ENCODE results near the gene NXPH1.

NXPH1 gene

GRCh38 chr7:8597565-8597964 is 164.2 kb downstream of the NXPH1 start:
- no peak for DNase-seq (ENCODE audit: low spot score)

DNA sequence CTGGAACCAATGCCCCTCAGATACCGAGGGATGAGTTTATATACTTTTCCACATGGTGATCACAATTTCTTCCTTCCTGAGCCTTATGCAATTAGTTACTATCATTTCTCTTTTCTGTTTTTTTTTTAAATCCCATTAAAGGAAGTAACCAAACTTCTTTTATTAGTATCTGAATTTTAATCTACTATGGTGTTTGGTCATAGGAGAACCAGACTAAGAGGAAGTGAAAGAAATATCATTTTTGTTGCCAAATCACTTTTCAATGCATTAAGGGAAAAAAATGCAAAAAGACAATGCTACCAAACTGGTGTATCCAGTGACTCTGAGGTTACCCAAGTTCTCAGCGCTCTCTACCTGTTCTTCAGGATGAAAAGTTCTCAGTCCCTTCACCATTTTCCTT is 167.7 kb downstream of the NXPH1 start:
- DNase-seq (ENCODE audit: low spot score) = no peak

GRCh38 chr7:8605221-8605620 is 171.8 kb downstream of the NXPH1 start:
- DNase-seq (ENCODE audit: low spot score) = no peak

GRCh38 chr7:8612584-8612983 is 179.2 kb downstream of the NXPH1 start:
- DNase-seq (ENCODE audit: low spot score) = no peak

DNA sequence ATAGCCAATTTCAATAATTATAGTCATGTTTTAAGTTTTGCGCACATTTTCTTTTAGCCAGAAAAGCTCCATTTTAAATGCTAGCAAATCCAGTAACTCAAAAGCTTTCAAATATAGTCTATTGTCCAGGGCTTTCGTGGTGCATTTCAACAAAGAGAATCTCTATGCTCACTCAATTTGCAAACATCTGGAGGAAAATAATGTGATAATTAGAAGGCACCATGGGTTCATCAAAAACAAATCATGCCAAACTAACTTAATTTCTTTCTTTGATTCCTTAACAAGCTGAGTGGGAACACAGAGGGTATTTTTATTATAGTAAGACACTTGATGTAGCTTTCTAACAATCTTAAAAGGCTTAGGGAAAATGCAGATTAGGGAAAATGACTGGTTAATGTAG is 179.8 kb downstream of the NXPH1 start:
- DNase-seq (ENCODE audit: low spot score) = no peak

DNA sequence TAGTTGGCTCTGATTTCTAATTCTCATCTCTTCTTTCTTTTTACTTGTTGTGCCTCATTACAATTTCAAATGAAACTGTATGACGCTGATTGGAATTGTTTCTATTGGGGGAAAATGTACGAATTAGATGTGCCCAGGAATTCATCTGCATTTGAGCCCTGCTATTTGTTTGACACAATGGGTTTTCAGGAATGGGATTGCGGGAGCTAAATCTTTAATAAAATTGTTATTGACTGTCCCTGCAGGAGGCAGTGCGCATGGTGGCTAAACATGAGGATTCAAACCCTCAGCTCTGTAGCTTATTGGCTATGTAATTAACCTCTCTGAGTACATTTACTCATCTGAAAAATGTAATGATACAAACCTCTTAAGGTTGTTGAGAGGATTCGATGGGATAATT is 181.6 kb downstream of the NXPH1 start:
- DNase-seq (ENCODE audit: low spot score) = no peak

DNA sequence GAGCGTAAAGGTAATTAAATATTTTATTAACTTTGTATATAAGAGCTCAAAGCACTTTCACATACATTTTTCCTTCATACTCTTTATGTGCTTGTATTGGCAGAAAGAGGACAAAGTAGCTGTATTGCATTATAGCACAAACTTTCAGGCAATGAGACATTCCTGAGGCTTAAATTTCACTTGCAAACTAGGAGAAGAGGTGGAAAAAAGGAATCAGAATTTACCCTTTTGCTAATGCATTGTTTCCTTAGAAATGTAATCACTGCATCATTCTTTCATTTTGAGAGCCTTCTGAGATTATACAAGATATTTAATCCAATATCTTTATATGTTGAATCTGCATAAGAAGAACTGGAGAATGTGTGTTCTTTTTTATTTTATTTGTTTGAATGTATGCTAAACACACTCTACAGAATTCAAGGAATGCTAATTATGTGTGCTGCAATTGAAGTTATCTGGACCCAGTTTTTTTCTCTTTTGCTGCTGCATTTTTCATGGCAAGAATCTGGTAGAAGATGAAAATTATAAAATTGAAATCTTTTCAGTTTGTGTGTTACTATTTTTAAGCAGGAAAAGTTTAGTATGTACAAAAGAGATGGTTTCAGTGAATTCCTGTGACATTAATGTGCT is 185.1 kb downstream of the NXPH1 start:
- DNase-seq (ENCODE audit: low spot score) = no peak

DNA sequence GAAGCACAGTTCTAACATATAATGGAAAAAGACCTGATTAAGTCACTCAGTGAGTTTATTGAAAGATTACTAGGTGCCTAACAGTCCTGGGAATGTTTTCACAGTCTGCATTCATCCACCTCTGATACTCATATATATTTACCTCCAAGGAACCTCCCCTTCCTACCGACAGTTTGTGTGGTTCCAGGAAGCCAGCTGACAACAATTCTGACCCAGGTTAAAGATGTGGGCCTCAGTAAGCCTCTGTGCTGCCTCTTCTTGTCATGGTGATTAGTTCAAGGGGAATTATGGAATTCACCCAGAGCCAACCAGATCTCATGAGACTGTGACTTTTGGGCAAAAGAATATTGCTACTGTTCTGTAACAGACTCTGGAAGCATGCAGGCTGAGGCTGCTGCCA is 186.8 kb downstream of the NXPH1 start:
- DNase-seq (ENCODE audit: low spot score) = no peak

GRCh38 chr7:8625612-8626011 is 192.2 kb downstream of the NXPH1 start:
- no peak for DNase-seq (ENCODE audit: low spot score)

DNA sequence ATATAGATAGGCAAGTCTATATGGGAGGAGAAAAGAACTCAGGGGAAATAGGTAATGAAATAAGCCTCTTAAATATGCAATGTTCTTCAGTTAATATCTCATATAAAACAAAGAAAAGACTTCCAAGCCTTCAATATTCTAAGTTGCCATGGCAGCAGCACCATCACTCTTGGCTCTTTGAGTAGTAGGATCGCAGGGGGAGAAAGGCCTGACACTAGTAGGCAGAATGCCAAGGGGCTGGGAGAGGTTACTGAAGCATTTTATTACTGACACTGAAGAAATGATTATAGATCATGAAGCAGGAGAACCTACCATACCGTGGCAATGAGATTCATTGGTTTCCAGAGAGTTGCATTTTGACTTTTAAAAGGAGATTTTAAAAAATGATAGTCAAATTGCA is 193.9 kb downstream of the NXPH1 start:
- no peak for DNase-seq (ENCODE audit: low spot score)

DNA sequence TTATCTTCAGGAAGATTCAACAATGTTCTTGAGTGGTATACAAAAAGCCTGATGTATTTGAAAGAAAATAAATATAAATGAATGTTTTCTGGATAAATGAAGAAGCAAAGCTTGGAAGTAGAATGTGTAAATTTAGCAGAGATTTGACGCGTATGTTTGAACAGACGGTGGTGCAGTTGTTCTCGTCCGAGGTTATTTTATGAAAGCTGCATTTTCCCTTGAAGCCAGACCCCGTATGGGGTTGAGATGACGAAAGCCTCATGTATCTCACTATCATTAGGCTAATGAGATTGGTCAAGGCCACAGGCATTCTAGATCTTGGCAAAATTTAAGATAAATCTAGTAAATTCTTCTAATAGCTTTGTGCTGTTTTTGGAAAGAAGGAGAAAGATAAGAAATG is 195.2 kb downstream of the NXPH1 start:
- DNase-seq (ENCODE audit: low spot score) = no peak

GRCh38 chr7:8629504-8629903 is 196.1 kb downstream of the NXPH1 start:
- no peak for DNase-seq (ENCODE audit: low spot score)

DNA sequence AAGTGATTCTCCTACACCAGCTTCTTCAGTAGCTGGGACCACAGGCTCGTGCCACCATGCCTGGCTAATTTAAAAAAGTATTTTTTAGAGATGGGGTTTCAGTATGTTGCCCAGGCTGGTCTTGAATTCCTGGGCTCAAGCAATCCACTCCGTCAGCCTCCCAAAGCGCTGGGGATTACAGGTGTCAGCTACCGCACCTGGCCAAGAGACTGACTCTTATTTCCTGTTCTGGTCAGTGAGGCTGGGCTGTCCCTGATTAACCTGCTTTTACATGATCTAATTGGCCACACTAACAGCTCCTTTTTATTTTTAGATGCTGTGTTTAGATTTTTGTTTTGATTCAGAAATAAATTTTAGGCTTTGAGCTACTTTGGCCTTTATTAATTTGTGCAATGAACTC is 203.9 kb downstream of the NXPH1 start:
- no peak for DNase-seq (ENCODE audit: low spot score)

GRCh38 chr7:8638076-8638475 is 204.7 kb downstream of the NXPH1 start:
- no peak for DNase-seq (ENCODE audit: low spot score)

DNA sequence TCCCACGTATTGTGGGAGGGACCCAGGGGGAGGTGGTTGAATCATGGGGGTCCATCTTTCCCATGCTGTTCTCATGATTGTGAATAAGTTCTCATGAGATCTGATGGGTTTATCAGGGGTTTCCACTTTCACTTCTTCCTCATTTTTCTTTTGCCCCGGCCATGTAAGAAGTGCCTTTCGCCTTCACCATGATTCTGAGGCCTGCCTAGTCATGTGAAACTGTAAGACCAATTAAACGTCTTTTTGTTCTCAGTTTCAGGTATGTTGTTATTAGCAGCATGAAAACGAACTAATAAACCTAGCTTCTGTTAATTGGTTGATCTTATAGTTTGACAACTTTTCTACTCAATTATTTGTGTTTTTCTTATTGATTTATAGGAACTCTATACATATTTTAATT is 206.3 kb downstream of the NXPH1 start:
- no peak for DNase-seq (ENCODE audit: low spot score)

DNA sequence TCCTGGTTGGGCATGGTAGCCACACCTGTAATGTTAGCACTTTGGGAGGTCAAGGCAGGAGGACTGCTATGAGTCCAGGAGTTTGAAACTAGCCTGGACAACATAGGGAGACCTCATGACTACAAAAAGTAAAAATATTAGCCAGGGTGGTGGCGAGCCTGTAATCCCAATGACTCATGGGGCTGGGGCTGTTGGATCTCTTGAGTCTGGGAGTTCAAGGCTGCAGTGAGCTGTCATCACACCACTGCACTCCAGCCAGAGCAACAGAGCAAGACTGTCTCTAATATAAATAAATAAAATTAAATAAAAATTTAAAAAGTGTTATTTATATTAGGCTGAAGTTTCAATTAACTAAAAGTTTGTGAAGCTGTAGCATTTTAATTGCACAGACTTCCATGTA is 207.3 kb downstream of the NXPH1 start:
- DNase-seq (ENCODE audit: low spot score) = no peak

DNA sequence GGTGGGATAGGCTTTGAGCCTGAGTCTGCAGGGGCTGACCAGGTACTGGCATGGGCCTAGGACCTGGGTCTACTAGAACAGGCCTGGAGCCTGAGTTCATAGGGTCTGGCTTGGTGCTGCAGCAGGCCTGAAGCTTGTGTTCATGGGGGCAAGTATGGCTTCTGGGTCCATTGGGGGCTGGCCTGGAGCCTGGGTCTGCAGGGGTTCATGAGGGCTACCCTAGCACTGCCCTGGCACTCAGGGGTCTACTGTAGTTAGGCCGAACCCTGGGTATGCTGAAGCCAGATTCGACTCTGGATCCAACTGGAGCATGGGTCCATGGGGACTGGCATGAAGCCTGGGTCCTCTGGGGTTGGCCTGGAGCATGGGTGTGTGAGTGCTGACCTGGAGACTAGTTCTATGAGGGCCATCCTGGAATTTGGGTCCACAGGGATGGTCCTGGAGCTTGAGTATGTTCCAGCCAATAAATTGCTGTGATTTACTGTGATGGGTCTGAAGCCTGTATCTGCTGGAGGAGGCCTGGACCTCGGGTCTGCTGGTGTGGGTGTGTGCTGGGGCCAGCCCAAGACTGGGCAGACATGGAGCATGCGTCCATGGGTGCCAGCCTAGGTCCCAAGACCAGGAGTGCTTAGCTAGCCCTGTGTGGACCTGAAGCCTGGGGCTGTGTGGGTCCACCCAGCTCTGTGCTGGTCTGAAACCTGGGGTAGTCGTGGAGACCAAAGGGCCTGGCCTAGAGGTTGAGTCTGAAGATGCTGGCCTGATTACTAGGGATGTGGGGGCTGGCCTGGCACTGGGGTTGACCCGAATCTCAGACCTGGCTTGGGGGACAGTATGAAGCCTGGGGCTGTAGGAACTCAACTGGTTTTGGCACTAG is 235.5 kb downstream of the NXPH1 start:
- DNase-seq (ENCODE audit: low spot score) = no peak

- DNase-seq (ENCODE audit: low spot score) = no peak
Observed at GRCh38 chr7:8669501-8669851, 236.1 kb downstream of the NXPH1 start.

DNA sequence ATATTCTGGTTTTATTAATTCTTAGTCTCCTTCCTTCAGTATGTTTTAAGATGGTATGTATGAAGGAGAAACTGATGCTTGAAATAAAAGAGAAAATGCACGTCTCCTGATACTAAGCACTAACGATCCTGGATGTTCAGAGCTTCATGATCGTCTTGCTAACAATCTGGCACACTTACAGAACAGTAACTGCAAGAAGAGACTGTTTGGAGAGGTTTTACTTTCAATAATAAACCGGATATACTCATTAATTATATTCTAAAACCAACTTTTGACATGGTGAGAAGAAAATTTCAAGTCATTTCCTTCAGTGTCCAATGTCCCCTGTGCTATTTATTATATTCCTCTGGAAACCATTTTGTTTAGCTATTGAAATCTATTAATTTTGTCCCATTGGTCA is 251.0 kb downstream of the NXPH1 start:
- no peak for DNase-seq (ENCODE audit: low spot score)

DNA sequence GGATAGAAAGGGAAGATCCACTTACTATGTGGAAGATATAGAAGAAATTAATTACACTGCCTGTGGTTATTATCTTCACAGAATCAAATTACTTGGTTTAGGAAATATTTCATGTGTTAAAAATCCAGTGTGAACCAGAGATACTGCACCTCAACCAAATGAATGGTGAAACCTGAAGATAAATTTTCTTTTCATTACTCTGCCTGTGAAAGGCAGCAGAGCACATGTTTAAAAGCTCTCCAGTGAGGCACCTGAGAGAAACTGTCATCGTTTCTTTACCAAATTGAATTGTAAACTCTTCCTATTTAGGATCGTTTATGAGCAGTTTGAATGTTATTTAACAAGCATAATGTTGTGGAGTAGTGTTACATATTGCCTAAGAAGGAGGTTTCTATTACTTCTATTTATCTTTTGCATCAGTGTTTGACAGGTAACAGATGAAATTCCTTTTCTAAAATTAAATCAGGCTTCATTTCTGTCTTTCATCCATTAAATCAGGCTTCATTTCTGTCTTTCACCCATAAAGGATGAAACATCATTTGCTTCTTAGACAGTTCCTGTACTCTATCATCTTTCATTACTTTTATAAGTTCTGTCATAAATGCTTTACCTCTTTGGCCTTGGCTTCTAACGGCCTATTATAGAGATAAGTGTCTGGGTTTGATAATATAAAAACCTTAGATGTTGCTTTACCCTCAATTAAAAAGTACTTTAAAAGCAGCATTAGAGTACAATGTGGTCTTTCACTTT is 266.6 kb downstream of the NXPH1 start:
- no peak for DNase-seq (ENCODE audit: low spot score)

- DNase-seq (ENCODE audit: low spot score) = no peak
Observed at GRCh38 chr7:8702807-8703206, 269.4 kb downstream of the NXPH1 start.

DNA sequence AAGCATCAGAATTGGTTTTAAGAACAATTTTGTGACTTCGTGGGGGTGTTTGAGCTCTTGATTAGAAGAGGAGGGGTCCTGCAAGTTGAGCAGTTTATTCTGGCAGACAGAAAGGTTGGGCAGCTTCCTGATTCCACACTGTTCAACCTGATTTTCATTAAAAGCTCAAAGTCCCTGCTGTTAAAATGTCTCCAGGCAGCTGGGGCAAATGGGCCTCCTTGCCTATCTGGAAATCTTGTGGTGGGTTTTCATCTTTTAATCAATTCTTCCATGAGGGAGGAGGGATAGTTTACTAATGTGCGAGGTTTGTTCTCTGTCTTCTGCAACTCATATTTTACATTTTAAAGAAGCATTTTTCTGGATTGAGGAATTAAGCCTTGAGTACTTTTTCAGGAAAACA is 276.7 kb downstream of the NXPH1 start:
- no peak for DNase-seq (ENCODE audit: low spot score)

DNA sequence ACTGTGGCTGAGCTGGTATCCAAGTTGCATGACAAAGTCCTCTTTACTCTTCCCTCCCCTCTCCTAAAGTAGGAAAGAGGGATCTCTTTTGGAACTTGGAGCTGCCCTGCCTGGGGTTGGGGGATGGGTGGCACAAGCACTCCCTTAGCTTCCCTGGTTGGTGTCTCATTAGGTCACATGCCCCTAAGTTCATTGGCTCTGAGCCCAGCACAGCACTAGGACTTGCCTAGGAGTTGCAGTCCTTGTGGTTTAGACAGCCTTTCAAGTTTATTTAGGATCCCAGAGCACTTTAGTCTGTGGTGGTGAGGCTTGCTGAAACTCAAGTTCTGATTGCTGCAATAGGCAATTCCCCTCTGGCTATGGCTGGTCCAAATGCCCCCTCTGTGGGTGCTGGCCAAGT is 281.4 kb downstream of the NXPH1 start:
- no peak for DNase-seq (ENCODE audit: low spot score)

Measured in hematopoietic multipotent progenitor cell treated with erythropoietin and hydrocortisone succinate and interleukin-3 and kit ligand, for 17 days (in vitro differentiated cells).